Mammary epithelial cell (primary cell): Measurements from ENCODE around the gene C2.

ENCODE experiments used
- EZH2 ChIP-seq: IDR thresholded peaks from 2 replicates; pipeline ENCODE4 v1.6.1; 2012; ENCODE audit warnings: low read length, inconsistent platforms, borderline replicate concordance
- TF ChIP-seq, protein P1 (sequence below), 2 donors: IDR thresholded peaks in 1 of 2; conservative IDR thresholded peaks in 1 of 2; 2 replicates each; pipeline ENCODE4 v1.5.1; 2011 to 2012; ENCODE audit warnings: inconsistent platforms in 2 of 2, low read length in 2 of 2, mild to moderate bottlenecking in 2 of 2, control low read depth in 1 of 2, low read depth in 1 of 2; ENCODE audit not compliant: insufficient read depth in 1 of 2; ENCODE audit errors: extremely low read depth in 1 of 2

- TF ChIP-seq, protein P1, sequence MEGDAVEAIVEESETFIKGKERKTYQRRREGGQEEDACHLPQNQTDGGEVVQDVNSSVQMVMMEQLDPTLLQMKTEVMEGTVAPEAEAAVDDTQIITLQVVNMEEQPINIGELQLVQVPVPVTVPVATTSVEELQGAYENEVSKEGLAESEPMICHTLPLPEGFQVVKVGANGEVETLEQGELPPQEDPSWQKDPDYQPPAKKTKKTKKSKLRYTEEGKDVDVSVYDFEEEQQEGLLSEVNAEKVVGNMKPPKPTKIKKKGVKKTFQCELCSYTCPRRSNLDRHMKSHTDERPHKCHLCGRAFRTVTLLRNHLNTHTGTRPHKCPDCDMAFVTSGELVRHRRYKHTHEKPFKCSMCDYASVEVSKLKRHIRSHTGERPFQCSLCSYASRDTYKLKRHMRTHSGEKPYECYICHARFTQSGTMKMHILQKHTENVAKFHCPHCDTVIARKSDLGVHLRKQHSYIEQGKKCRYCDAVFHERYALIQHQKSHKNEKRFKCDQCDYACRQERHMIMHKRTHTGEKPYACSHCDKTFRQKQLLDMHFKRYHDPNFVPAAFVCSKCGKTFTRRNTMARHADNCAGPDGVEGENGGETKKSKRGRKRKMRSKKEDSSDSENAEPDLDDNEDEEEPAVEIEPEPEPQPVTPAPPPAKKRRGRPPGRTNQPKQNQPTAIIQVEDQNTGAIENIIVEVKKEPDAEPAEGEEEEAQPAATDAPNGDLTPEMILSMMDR (conservative IDR thresholded peaks at IDR 0.05 in 1 of 2, IDR thresholded peaks at IDR 0.05 in 1 of 2; ENCODE audit: extremely low read depth in 1 of 2, insufficient read depth in 1 of 2, low read depth in 1 of 2, low read length in 2 of 2) = no peak
- no peak for TF ChIP-seq EZH2
These were observed 48.4 kb upstream of the C2 start for GRCh38 chr6:31879143-31879542.
